Measurements from ENCODE around the gene RPL13A.

GRCh38 chr19:49486232-49486631 lies 1.2 kb upstream of the RPL13A start:
- TF ChIP-seq CTCF (IDR thresholded peaks at IDR 0.05) (no peak), POLR2A (IDR thresholded peaks at IDR 0.05) (no peak)

All from prostate gland (tissue), 2 donors.